HCT116 (cell line): Measurements from ENCODE around the gene TPO.

ENCODE experiments used
- CEBPB ChIP-seq: IDR thresholded peaks from 2 replicates; pipeline ENCODE4 v1.6.1; 2012; ENCODE audit warnings: low read depth
- CTCF ChIP-seq, 3 experiments: fragments of 200-600 bp in 1 of 3; sonication (generic) in 1 of 3; IDR thresholded peaks in 2 of 3; conservative IDR thresholded peaks in 1 of 3; 2 replicates each; pipeline ENCODE4 v1.5.1; 2012 to 2017; ENCODE audit warnings: low read depth in 2 of 3, low read length in 2 of 3, antibody characterized with exemption in 1 of 3, borderline replicate concordance in 1 of 3, control low read depth in 1 of 3, mild to moderate bottlenecking in 1 of 3, mixed read lengths in 1 of 3, mixed run types in 1 of 3, moderate library complexity in 1 of 3; ENCODE audit not compliant: insufficient read depth in 1 of 3
- EGR1 ChIP-seq: IDR thresholded peaks from 2 replicates; pipeline ENCODE4 v1.6.1; 2012; ENCODE audit warnings: low read depth
- EZH2 ChIP-seq: fragments of 200-600 bp; sonication (generic); IDR thresholded peaks from 2 replicates; pipeline ENCODE4 v1.6.1; 2017; ENCODE audit warnings: antibody characterized with exemption, mixed run types
- JUND ChIP-seq: IDR thresholded peaks from 2 replicates; pipeline ENCODE4 v1.6.1; 2012
- MAX ChIP-seq: IDR thresholded peaks from 2 replicates; pipeline ENCODE4 v1.6.1; 2012
- POLR2A ChIP-seq: IDR thresholded peaks from 2 replicates; pipeline ENCODE4 v1.7.0; 2011; ENCODE audit warnings: borderline replicate concordance; ENCODE audit not compliant: insufficient read depth, insufficient read length; ENCODE audit errors: extremely low read depth
- POLR2AphosphoS5 ChIP-seq: IDR thresholded peaks from 2 replicates; pipeline ENCODE4 v1.6.1; 2011; ENCODE audit warnings: mild to moderate bottlenecking, low read depth, low read length, moderate library complexity
- ZNF274 ChIP-seq: fragments of 200-500 bp; sonication (Bioruptor generic); IDR thresholded peaks from 2 replicates; pipeline ENCODE4 v1.6.1; 2014; ENCODE audit warnings: mild to moderate bottlenecking, low read depth, low read length, inconsistent platforms

- TF ChIP-seq CEBPB (no peak), CTCF (IDR thresholded peaks at IDR 0.05 in 2 of 3, conservative IDR thresholded peaks at IDR 0.05 in 1 of 3; ENCODE audit: borderline replicate concordance in 1 of 3, insufficient read depth in 1 of 3, low read depth in 2 of 3, low read length in 2 of 3) (no peak), EGR1 (no peak), JUND (no peak), POLR2A (no peak), POLR2AphosphoS5 (no peak), EZH2 (no peak), MAX (no peak), ZNF274 (no peak)
Observed at GRCh38 chr2:1438972-1439371, 25.7 kb downstream of the TPO start.
